HepG2 (cell line): ENCODE measurements around the gene CTNNBL1. TPM values are rescaled to one million over a fixed set of nuclear protein-coding genes. Genes with fewer than 3 reads are reported as not detected.

Experiments
- CSRNP2 ChIP-seq: sonication (generic); formaldehyde crosslinking; conservative IDR thresholded peaks from 2 replicates; pipeline ENCODE4 v1.8.0; 2022; ENCODE audit warnings: low read depth, missing genetic modification reagents
- HOXD1 ChIP-seq: sonication (generic); formaldehyde crosslinking; IDR thresholded peaks from 2 replicates; pipeline ENCODE4 v1.5.0; 2020; ENCODE audit warnings: missing genetic modification reagents
- KLF11 ChIP-seq: IDR thresholded peaks from 2 replicates; pipeline ENCODE4 v1.6.1; 2016; ENCODE audit warnings: missing compliant biosample characterization
- PCBP1 ChIP-seq: fragments of 200-400 bp; formaldehyde crosslinking; IDR thresholded peaks from 2 replicates; pipeline ENCODE4 v1.6.1; 2017; ENCODE audit warnings: mild to moderate bottlenecking, low read depth, low read length, borderline replicate concordance
- REPIN1 ChIP-seq: sonication (generic); formaldehyde crosslinking; IDR thresholded peaks from 2 replicates; pipeline ENCODE4 v1.8.0; 2022; ENCODE audit warnings: missing genetic modification reagents, low read depth, mild to moderate bottlenecking, borderline replicate concordance
- SIX4 ChIP-seq: sonication (generic); formaldehyde crosslinking; IDR thresholded peaks from 2 replicates; pipeline ENCODE4 v1.4.0; 2020; ENCODE audit warnings: missing genetic modification reagents
- SNRNP70 ChIP-seq: fragments of 200-400 bp; formaldehyde crosslinking; IDR thresholded peaks from 2 replicates; pipeline ENCODE4 v1.6.1; 2017; ENCODE audit warnings: mild to moderate bottlenecking, low read depth, low read length, moderate library complexity
- ZNF326 ChIP-seq: sonication (generic); formaldehyde crosslinking; IDR thresholded peaks from 2 replicates; pipeline ENCODE4 v1.4.0; 2020; ENCODE audit warnings: missing genetic modification reagents, borderline replicate concordance
- ZNF367 ChIP-seq: sonication (generic); formaldehyde crosslinking; IDR thresholded peaks from 2 replicates; pipeline ENCODE4 v1.4.0; 2020; ENCODE audit warnings: missing genetic modification reagents, borderline replicate concordance
- ZNF557 ChIP-seq: sonication (generic); formaldehyde crosslinking; IDR thresholded peaks from 2 replicates; pipeline ENCODE4 v1.4.0; 2020; ENCODE audit warnings: missing genetic modification reagents
- ZNF768 ChIP-seq: sonication (generic); formaldehyde crosslinking; IDR thresholded peaks from 2 replicates; pipeline ENCODE4 v1.4.0; 2020; ENCODE audit warnings: missing genetic modification reagents
- ZSCAN5A ChIP-seq: sonication (generic); formaldehyde crosslinking; IDR thresholded peaks from 2 replicates; pipeline ENCODE4 v1.8.0; 2022; ENCODE audit warnings: mild to moderate bottlenecking, missing genetic modification reagents, borderline replicate concordance
- polyA plus RNA-seq, 8 experiments: library from polyadenylated mRNA; depleted of rRNA in 3 of 8; stranded (reverse) in 7 of 8; unstranded in 1 of 8; fragments of >200 nt; fragmentation: Illumina TruSeq in 4 of 8; extraction: Trizol in 4 of 8; gene quantifications; 2 replicates each; pipeline versions ENCODE4 v1.2.1 to v1.2.3, GENCODE V29; 2011 to 2016; ENCODE audit warnings: low read depth in 4 of 8, missing spikeins in 1 of 8, mixed read lengths in 1 of 8; ENCODE audit not compliant: insufficient read depth in 1 of 8
- total RNA-seq, 5 experiments: library from RNA; depleted of rRNA; stranded (reverse); fragments of >200 nt; fragmentation: Illumina TruSeq; extraction: Trizol; gene quantifications; 2 replicates each; pipeline ENCODE4 v1.2.3, GENCODE V29; 2016; ENCODE audit warnings: low read depth in 1 of 5
- TF ChIP-seq, protein P1 (sequence below): sonication (generic); formaldehyde crosslinking; IDR thresholded peaks from 2 replicates; pipeline ENCODE4 v1.4.0; 2020; ENCODE audit warnings: mild to moderate bottlenecking, missing genetic modification reagents
- TF ChIP-seq, protein P2 (sequence below), 2 experiments: sonication (generic) in 1 of 2; formaldehyde crosslinking in 1 of 2; IDR thresholded peaks; 2 replicates each; pipeline versions ENCODE4 v1.6.1 to v1.9.0; 2014 to 2022; ENCODE audit warnings: antibody characterized with exemption in 1 of 2, borderline replicate concordance in 1 of 2, inconsistent platforms in 1 of 2, low read depth in 1 of 2, missing genetic modification reagents in 1 of 2
- TF ChIP-seq, protein P3 (sequence below): sonication (generic); formaldehyde crosslinking; IDR thresholded peaks from 2 replicates; pipeline ENCODE4 v1.5.1; 2020; ENCODE audit warnings: missing genetic modification reagents, mild to moderate bottlenecking, borderline replicate concordance

The CTNNBL1 gene
- total and polyA plus RNA-seq, 2 of the 13 experiments (the other 11 are each of a cell fraction or from before 2014, with no cell fraction given) = 49.3 to 94.6 TPM

- no peak for TF ChIP-seq CSRNP2
- TF ChIP-seq, protein P1, sequence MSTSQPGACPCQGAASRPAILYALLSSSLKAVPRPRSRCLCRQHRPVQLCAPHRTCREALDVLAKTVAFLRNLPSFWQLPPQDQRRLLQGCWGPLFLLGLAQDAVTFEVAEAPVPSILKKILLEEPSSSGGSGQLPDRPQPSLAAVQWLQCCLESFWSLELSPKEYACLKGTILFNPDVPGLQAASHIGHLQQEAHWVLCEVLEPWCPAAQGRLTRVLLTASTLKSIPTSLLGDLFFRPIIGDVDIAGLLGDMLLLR (CRISPR knock-in tag) = no peak
- TF ChIP-seq ZNF367 (CRISPR knock-in tag) = no peak
- no peak for TF ChIP-seq ZSCAN5A (CRISPR knock-in tag)
- no peak for TF ChIP-seq PCBP1
- TF ChIP-seq HOXD1 (CRISPR knock-in tag) = no peak
- TF ChIP-seq KLF11 = no peak
- TF ChIP-seq ZNF557 (CRISPR knock-in tag) = no peak
- TF ChIP-seq, protein P2, sequence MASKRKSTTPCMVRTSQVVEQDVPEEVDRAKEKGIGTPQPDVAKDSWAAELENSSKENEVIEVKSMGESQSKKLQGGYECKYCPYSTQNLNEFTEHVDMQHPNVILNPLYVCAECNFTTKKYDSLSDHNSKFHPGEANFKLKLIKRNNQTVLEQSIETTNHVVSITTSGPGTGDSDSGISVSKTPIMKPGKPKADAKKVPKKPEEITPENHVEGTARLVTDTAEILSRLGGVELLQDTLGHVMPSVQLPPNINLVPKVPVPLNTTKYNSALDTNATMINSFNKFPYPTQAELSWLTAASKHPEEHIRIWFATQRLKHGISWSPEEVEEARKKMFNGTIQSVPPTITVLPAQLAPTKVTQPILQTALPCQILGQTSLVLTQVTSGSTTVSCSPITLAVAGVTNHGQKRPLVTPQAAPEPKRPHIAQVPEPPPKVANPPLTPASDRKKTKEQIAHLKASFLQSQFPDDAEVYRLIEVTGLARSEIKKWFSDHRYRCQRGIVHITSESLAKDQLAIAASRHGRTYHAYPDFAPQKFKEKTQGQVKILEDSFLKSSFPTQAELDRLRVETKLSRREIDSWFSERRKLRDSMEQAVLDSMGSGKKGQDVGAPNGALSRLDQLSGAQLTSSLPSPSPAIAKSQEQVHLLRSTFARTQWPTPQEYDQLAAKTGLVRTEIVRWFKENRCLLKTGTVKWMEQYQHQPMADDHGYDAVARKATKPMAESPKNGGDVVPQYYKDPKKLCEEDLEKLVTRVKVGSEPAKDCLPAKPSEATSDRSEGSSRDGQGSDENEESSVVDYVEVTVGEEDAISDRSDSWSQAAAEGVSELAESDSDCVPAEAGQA (IDR thresholded peaks at IDR 0.05; ENCODE audit: low read depth) = no peak
- TF ChIP-seq, protein P2 (CRISPR knock-in tag; IDR thresholded peaks at IDR 0.05; ENCODE audit: borderline replicate concordance) = no peak
- TF ChIP-seq ZNF768 (CRISPR knock-in tag) = no peak
- no peak for TF ChIP-seq SIX4 (CRISPR knock-in tag)
- TF ChIP-seq REPIN1 (CRISPR knock-in tag) = peak; percentile 45; the same call in 1 of the 2 replicates
- no peak for TF ChIP-seq SNRNP70
- TF ChIP-seq, protein P3, sequence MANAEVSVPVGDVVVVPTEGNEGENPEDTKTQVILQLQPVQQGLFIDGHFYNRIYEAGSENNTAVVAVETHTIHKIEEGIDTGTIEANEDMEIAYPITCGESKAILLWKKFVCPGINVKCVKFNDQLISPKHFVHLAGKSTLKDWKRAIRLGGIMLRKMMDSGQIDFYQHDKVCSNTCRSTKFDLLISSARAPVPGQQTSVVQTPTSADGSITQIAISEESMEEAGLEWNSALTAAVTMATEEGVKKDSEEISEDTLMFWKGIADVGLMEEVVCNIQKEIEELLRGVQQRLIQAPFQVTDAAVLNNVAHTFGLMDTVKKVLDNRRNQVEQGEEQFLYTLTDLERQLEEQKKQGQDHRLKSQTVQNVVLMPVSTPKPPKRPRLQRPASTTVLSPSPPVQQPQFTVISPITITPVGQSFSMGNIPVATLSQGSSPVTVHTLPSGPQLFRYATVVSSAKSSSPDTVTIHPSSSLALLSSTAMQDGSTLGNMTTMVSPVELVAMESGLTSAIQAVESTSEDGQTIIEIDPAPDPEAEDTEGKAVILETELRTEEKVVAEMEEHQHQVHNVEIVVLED (CRISPR knock-in tag) = no peak
- TF ChIP-seq ZNF326 (CRISPR knock-in tag) = no peak
Measured at GRCh38 chr20:37901654-37902503, 208.0 kb downstream of the CTNNBL1 start (continued).
